Keratinocyte (primary cell): ENCODE data around the gene TPCN1. TPM values are rescaled to one million over a fixed set of nuclear protein-coding genes. Genes with fewer than 3 reads are reported as not detected.

ENCODE experiments used
- DNase-seq: peaks from one replicate; pipeline ENCODE4 v3.0.0-alpha.2; 2011; ENCODE audit warnings: low read depth, missing footprints, low spot score
- FAIRE-seq: peaks from 2 replicates; lab custom pipeline; 2011; peaks lifted over from hg19 to GRCh38; lab: Jason Lieb, UNC
- H2AFZ ChIP-seq: 2 replicates; pipeline ENCODE4 v1.6.0; 2012; ENCODE audit warnings: low read length, control low read depth, inconsistent platforms; ENCODE audit not compliant: control insufficient read depth
- H3K27ac ChIP-seq: 2 replicates; pipeline ENCODE4 v1.5.1; 2011; ENCODE audit warnings: low read length; ENCODE audit not compliant: control insufficient read depth, insufficient read depth
- H3K27me3 ChIP-seq: 3 replicates; pipeline ENCODE4 v1.6.0; 2011; ENCODE audit warnings: low read length; ENCODE audit not compliant: control insufficient read depth, insufficient read depth; ENCODE audit errors: extremely low read depth
- H3K36me3 ChIP-seq, 2 experiments: 2 replicates in 1 of 2; 3 replicates in 1 of 2; pipeline ENCODE4 v1.5.1; 2011; ENCODE audit warnings: low read length in 2 of 2, mild to moderate bottlenecking in 1 of 2; ENCODE audit not compliant: control insufficient read depth in 2 of 2, insufficient read depth in 2 of 2; ENCODE audit errors: extremely low read depth in 1 of 2
- H3K4me1 ChIP-seq: 3 replicates; pipeline ENCODE4 v1.5.1; 2011; ENCODE audit warnings: low read length; ENCODE audit not compliant: control insufficient read depth, insufficient read depth; ENCODE audit errors: extremely low read depth
- H3K4me2 ChIP-seq: 3 replicates; pipeline ENCODE4 v1.6.0; 2011; ENCODE audit warnings: low read depth, low read length; ENCODE audit not compliant: control insufficient read depth, insufficient read depth; ENCODE audit errors: extremely low read depth
- H3K4me3 ChIP-seq, 3 experiments: fragments of 200-600 bp in 1 of 3; sonication (generic) in 1 of 3; 2 replicates in 2 of 3; 3 replicates in 1 of 3; pipeline ENCODE4 v1.5.1; 2011 to 2016; ENCODE audit warnings: low read length in 3 of 3, mild to moderate bottlenecking in 3 of 3, control low read depth in 2 of 3, inconsistent platforms in 1 of 3, low read depth in 1 of 3, mixed read lengths in 1 of 3, mixed run types in 1 of 3, moderate library complexity in 1 of 3; ENCODE audit not compliant: control insufficient read depth in 2 of 3, insufficient read depth in 2 of 3; ENCODE audit errors: extremely low read depth in 1 of 3
- H3K79me2 ChIP-seq: 2 replicates; pipeline ENCODE4 v1.6.0; 2012; ENCODE audit warnings: low read length; ENCODE audit not compliant: control insufficient read depth, insufficient read depth
- H3K9ac ChIP-seq: 3 replicates; pipeline ENCODE4 v1.6.0; 2011; ENCODE audit warnings: low read length; ENCODE audit not compliant: control insufficient read depth, insufficient read depth; ENCODE audit errors: extremely low read depth
- H3K9me1 ChIP-seq: 3 replicates; pipeline ENCODE4 v1.6.0; 2011; ENCODE audit warnings: low read length; ENCODE audit not compliant: control insufficient read depth, insufficient read depth; ENCODE audit errors: extremely low read depth
- H3K9me3 ChIP-seq: 2 replicates; pipeline ENCODE4 v1.5.1; 2012; ENCODE audit warnings: low read depth, low read length; ENCODE audit not compliant: control insufficient read depth
- H4K20me1 ChIP-seq: 3 replicates; pipeline ENCODE4 v1.6.0; 2011; ENCODE audit warnings: low read length; ENCODE audit not compliant: control insufficient read depth, insufficient read depth; ENCODE audit errors: extremely low read depth
- CTCF ChIP-seq, 3 experiments: IDR thresholded peaks in 1 of 3; conservative IDR thresholded peaks in 1 of 3; optimal IDR thresholded peaks in 1 of 3; 2 replicates in 2 of 3; 3 replicates in 1 of 3; pipeline versions ENCODE3 to v1.5.1; 2011; ENCODE audit warnings: low read length in 3 of 3, mild to moderate bottlenecking in 3 of 3, moderate library complexity in 2 of 3, control low read depth in 1 of 3, inconsistent platforms in 1 of 3; ENCODE audit not compliant: insufficient read depth in 2 of 3; ENCODE audit errors: extremely low read depth in 1 of 3
- EZH2 ChIP-seq: IDR thresholded peaks from one replicate; pipeline ENCODE4 v1.6.1; 2012; ENCODE audit warnings: inconsistent platforms, mild to moderate bottlenecking, low read length, moderate library complexity
- dilution Hi-C: fragments of 300-500 bp; cut with MboI; formaldehyde crosslinking; loops from one replicate; pipeline ENCODE4 v1.7.0; 2020; ENCODE audit warnings: low sequenced_read_pairs; ENCODE audit not compliant: extremely low pct_ligation_motif_present
- polyA plus RNA-seq, 5 experiments: library from polyadenylated mRNA; depleted of rRNA in 3 of 5; stranded (reverse) in 3 of 5; stranded (forward) in 1 of 5; unstranded in 1 of 5; fragments of >200 nt; gene quantifications; 1 replicate in 1 of 5; 2 replicates in 3 of 5; 3 replicates in 1 of 5; pipeline versions ENCODE4 v1.2.1 to v1.2.3, GENCODE V29; 2011 to 2012; ENCODE audit warnings: missing spikeins in 2 of 5, low read depth in 1 of 5, low replicate concordance in 1 of 5

Gene TPCN1
- polyA plus RNA-seq, 1 donor (not counting 4 experiments of a cell fraction or from before 2014, with no cell fraction given) = 6.8 TPM

- no peaks in the 10 kb centered on the region for H3K9me1 ChIP-seq
- no peak for FAIRE-seq
- dilution Hi-C loops = no loop called here
- H2AFZ ChIP-seq = no peak overlapping the region
- H3K9me3 ChIP-seq = no peaks in the 10 kb centered on the region
- no peaks in the 10 kb centered on the region for H4K20me1 ChIP-seq
- TF ChIP-seq CTCF (optimal IDR thresholded peaks at IDR 0.05 in 1 of 3, IDR thresholded peaks at IDR 0.05 in 1 of 3, conservative IDR thresholded peaks at IDR 0.05 in 1 of 3; ENCODE audit: extremely low read depth in 1 of 3, insufficient read depth in 2 of 3, low read length in 3 of 3) = no peak
- TF ChIP-seq EZH2 = no peak
- no peak overlapping the region for H3K4me3 ChIP-seq
- no peak for DNase-seq
- H3K9ac ChIP-seq = no peak overlapping the region
- no peak overlapping the region for H3K27ac ChIP-seq
- H3K4me2 ChIP-seq = no peak overlapping the region
- peaks cover 4 to 10% of the 10 kb centered on the region in 2 experiments for H3K36me3 ChIP-seq
- H3K4me1 ChIP-seq = no peaks in the 10 kb centered on the region
- H3K79me2 ChIP-seq = no peaks in the 10 kb centered on the region
- H3K27me3 ChIP-seq = no peaks in the 10 kb centered on the region
These were observed 53.6 kb downstream of the TPCN1 start for GRCh38 chr12:113274848-113275247.

- Histone ChIP-seq H3K27me3 (no peaks in the 10 kb centered on the region), H2AFZ (no peak overlapping the region), H3K4me2 (no peak overlapping the region), H3K4me3 (no peak overlapping the region), H3K9ac (no peak overlapping the region), H3K9me1 (no peaks in the 10 kb centered on the region), H3K79me2 (no peaks in the 10 kb centered on the region), H3K36me3 (peaks cover 4 to 9% of the 10 kb centered on the region in 2 experiments), H3K9me3 (no peaks in the 10 kb centered on the region), H3K27ac (no peak overlapping the region), H4K20me1 (no peaks in the 10 kb centered on the region), H3K4me1 (no peaks in the 10 kb centered on the region)
- TF ChIP-seq CTCF (optimal IDR thresholded peaks at IDR 0.05 in 1 of 3, IDR thresholded peaks at IDR 0.05 in 1 of 3, conservative IDR thresholded peaks at IDR 0.05 in 1 of 3; ENCODE audit: extremely low read depth in 1 of 3, insufficient read depth in 2 of 3, low read length in 3 of 3) (no peak), EZH2 (no peak)
- dilution Hi-C loops = no loop called here
- DNase-seq = no peak
- FAIRE-seq = no peak
These were observed 55.0 kb downstream of the TPCN1 start for GRCh38 chr12:113276306-113276705.
